ENCODE results near the gene RAB35.

The RAB35 gene

GRCh38 chr12:120116441-120116791 lies at the start of gene RAB35:
Gene RAB35, minus strand, starts transcription at chr12:120116753. Its CDS starts 103 bp downstream, at chr12:120116650.
- DNase-seq: no peak

GRCh38 chr12:120164293-120164692 lies 47.7 kb upstream of the RAB35 start:
- DNase-seq: no peak

- DNase-seq: no peak
These were observed 46.2 kb upstream of the RAB35 start for GRCh38 chr12:120162763-120163162.

DNA sequence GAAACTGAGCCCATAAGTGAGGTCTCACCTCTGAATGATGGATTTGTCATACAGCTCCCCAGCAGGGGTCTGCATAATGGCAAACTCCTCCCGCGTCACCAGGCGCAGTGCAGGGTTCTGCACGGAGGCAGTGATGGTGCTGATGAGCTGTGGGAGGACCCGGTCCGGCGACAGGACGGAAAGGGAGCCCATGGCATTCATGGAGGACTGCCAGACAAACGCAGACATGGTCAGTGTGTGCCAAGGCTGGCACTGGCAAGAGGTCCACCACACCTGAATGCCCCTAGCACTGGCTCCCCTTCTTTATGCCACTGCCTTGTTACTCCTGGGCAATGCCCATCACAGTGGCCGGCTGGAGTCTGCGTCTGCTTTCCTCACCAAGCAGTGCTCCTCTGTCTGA lies 45.3 kb upstream of the RAB35 start:
- DNase-seq: no peak

DNA sequence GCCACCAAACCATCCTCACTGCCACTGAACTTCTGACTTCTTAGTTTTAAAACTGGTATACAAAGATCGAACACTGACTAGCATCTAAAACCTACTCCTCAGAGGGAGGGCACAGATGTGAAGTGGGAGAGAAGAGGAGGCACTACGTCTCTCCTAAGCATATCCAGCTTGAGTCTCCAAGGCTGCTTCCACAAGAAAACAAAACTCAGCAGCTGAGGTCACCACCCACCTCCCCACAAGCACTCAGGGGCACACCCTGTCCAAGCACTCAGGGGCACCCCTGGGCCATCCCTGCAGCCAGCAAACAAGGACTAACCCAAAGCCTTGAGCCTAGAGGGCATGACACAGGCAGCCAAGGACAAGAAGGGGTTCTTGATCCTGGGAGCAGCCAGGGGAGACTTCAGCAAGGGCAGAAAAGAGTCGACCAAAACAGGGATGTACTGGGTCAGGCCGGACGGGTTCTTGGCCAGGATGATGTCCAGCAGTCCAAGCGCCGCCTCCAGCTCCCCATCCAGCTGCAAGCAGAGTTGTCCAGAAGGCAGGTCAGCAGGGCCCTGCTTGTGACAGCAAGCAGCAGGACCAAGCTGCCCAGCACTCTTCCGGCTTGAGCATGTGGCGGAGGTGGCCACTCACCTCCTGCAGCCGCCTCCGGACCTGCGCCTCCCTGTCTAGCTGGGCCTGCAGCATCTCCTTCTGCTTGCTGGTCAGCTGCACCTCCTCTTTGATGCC lies 43.1 kb upstream of the RAB35 start:
- DNase-seq: no peak

DNA sequence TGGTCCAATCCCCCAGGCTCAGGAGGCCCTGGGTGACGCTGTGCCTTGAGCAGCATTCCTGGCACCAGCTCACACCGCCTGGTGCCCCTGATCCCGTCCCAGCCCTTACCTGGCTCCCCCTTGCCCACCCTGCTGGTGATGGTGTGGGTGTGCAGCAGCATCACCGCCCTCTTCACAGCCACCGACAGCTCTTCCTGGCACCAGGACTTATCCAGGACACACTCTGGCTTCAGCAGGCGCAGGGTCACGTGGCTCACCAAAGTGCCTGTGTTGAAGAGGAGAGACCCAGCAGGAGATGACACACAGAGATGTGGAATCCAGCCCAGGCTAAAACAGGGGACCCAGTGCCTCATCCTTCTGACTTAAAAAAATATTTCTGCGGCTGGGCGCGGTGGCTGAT lies 41.8 kb upstream of the RAB35 start:
- DNase-seq: no peak

GRCh38 chr12:120157678-120158077 lies 41.1 kb upstream of the RAB35 start:
- no peak for DNase-seq

GRCh38 chr12:120156315-120157259 lies 40.0 kb upstream of the RAB35 start:
- DNase-seq: no peak

GRCh38 chr12:120155072-120155471 lies 38.5 kb upstream of the RAB35 start:
- DNase-seq: no peak

- DNase-seq: no peak
These were observed 34.5 kb upstream of the RAB35 start for GRCh38 chr12:120150919-120151525.

DNA sequence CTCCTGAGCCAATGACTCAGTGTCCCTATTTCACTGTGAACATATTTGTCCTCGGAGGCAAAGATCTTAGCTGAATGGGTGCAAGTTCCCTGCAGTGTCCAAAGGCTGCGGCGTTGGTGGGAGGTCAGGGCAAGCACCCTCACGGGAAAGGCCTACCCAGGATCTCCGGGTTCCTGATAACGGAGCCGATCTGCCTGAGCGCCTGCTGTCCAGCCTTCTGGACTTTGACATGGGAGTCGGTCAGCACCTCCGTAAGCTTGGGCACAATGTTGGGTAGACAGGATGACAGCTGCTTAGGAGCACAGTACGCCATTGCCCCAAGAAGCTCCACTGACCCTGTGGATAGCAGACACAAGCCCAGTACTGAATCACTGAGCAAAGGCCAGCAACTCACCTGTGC lies 31.5 kb upstream of the RAB35 start:
- DNase-seq: no peak

- DNase-seq: no peak
These were observed 28.6 kb upstream of the RAB35 start for GRCh38 chr12:120145164-120145563.

- DNase-seq: no peak
These were observed 27.7 kb upstream of the RAB35 start for GRCh38 chr12:120144215-120144614.

GRCh38 chr12:120142231-120142877 lies 25.8 kb upstream of the RAB35 start:
- DNase-seq: no peak

GRCh38 chr12:120141336-120141735 lies 24.8 kb upstream of the RAB35 start:
- DNase-seq: no peak

DNA sequence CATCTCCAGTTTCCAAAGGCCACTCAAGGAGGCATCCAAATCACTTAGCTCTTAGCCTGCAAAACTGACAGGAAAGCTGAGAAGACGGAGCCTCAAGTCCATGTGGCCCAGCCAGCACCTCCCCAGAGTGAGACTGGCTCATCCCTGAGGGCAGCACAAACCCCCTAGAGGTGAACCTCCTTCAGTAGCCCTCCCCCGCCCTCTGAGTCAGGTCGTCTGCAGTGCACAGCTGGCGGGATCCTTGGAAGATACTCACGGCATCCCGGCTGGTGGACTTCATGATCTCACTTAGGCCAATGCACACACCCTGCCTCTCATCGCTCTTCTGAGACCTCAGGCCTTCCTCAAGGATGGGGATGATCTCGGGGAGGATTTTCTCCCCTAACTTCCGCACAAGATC lies 24.1 kb upstream of the RAB35 start:
- no peak for DNase-seq

DNA sequence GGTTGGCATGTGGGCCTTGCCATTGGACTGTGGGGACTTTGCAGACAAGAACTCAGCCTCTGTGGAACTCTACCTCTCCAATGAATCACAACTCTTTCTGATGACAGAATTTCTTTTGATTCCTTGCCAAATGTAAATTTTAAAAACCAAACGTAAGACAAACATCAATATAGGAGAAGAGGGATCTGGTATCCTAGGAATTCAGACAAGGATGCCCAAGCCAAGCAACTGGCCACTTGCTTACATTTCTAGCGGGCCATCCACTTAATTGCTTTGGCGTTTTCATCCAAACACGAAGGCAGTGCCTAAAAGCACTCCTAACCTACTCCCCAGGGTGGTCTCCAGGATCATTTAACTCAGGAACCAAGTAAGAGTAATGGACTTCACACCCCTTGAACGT lies 23.4 kb upstream of the RAB35 start:
- DNase-seq: no peak

DNA sequence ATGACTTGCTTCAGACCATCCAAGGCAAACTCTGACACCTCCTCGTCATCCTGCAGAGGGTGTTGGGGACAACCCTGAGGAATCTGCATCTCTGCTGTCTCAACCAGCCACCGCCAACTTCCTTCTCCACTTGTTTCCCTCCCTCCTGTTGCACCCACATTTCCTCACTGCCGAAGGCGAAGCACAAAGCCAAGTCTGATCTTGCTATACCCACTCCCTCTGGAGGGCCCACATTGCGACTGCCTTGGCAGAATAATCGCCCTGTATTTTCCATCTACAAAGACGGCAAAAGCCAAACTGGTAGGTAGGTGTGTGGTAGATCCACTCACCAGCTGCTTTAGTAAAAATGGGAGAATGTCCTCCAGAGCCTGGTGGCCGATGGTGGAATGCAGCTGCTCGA lies 21.8 kb upstream of the RAB35 start:
- DNase-seq: no peak

- no peak for DNase-seq
These were observed 21.3 kb upstream of the RAB35 start for GRCh38 chr12:120137833-120138232.

DNA sequence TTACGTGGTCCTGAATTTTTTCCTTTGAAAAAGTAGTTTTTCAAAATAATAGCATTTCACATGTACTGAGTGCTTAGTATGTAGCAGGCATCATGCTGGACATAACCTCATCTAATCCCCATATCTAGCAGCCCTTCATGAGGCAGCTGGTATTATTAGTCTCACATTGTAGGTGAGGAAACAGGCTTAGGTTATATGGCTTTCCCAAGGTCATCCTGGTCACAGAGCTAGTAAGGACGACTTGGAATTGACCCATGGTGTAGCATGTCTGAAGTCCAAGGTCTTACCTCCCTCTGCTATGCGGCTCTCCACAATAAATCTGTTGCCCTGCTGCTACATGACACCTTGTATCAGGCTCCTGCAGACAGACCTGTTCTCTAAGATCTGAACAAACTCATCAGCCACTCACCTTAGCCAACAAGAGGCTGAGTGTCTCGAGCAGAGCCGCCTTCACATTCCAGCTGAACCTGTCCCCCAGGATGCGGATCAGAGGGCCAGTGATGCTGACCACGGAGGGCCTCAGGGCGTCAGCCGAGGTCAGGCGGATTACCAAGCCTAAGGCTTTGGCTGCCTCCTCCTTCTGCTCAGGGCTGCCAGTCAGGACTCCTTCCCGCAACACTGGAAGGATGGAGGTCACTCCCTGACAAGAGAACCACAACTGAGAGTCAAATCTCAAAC lies 19.7 kb upstream of the RAB35 start:
- no peak for DNase-seq

DNA sequence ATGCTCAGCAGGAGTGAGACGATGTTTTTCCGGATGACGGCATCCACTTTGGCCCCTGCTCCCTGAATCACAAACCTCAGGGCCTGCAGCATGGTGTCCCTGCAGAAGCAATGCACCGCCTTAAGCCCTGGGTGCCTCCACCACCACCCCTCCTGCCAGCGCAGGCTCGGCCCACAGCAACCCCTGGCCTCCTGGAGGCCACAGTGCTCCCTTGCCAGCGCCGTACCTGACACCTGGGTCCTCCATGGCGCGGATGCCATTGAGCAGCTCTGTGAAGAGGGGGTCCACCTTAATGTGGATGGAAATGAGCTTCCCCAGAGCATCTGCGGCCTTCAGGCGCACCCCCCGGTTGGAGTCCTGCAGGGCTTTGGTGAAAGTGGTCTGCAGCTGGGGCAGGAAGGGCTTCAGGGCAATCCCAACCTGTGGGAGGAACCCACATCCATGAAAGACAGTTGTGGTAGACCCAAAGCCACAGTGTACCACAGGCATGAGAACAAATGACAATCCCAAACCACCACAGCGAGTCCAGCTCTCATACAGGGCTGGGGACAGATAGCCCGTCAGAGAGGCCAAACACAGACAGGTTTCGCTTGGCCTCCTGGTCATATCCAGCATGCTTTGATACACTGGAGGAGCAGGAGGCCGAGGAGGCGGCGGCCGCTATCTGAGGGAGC lies 17.9 kb upstream of the RAB35 start:
- DNase-seq: no peak

GRCh38 chr12:120132863-120133385 lies 16.4 kb upstream of the RAB35 start:
- no peak for DNase-seq
